HEK293 (cell line): ENCODE measurements around the gene DDX31.

Experiments
- CTCF ChIA-PET: fragments of 350-600 bp; formaldehyde crosslinking; extraction: SDS; loops from one replicate; lab custom pipeline; 2021; ENCODE audit warnings: antibody characterized with exemption; lab: Yijun Ruan, JAX
- POLR2A ChIA-PET: fragments of 300-600 bp; formaldehyde crosslinking; extraction: SDS; loops from one replicate; lab custom pipeline; 2020; ENCODE audit warnings: antibody characterized with exemption, inconsistent platforms; lab: Yijun Ruan, JAX
- H3K27ac ChIP-seq: fragments of 200-500 bp; sonication (Bioruptor generic); 2 replicates; pipeline ENCODE4 v1.5.1; 2014; ENCODE audit warnings: low read depth, low read length, control low read depth, inconsistent platforms; ENCODE audit errors: extremely low read depth
- H3K36me3 ChIP-seq, 2 experiments: fragments of 200-500 bp in 1 of 2; sonication (Bioruptor generic) in 1 of 2; 1 replicate in 1 of 2; 2 replicates in 1 of 2; pipeline ENCODE4 v1.5.1; 2014 to 2017; ENCODE audit warnings: inconsistent platforms in 2 of 2, low read length in 2 of 2; ENCODE audit not compliant: control insufficient read depth in 2 of 2, insufficient read depth in 1 of 2
- H3K4me1 ChIP-seq: fragments of 200-500 bp; sonication (Bioruptor generic); 2 replicates; pipeline ENCODE4 v1.5.1; 2014; ENCODE audit warnings: mild to moderate bottlenecking, low read length, inconsistent platforms; ENCODE audit not compliant: control insufficient read depth, insufficient read depth
- H3K4me3 ChIP-seq: 2 replicates; pipeline ENCODE4 v1.5.1; 2011; ENCODE audit warnings: low read depth, mild to moderate bottlenecking, control low read depth, low read length, moderate library complexity
- H3K9me3 ChIP-seq: fragments of 200-500 bp; sonication (Bioruptor generic); 2 replicates; pipeline ENCODE4 v1.5.1; 2014; ENCODE audit warnings: low read depth, low read length, inconsistent platforms; ENCODE audit not compliant: control insufficient read depth, insufficient read depth
- KLF8 ChIP-seq: fragments of 450-650 bp; formaldehyde crosslinking; IDR thresholded peaks from 2 replicates; pipeline ENCODE4 v1.5.1; 2016; ENCODE audit warnings: missing biosample characterization, missing genetic modification characterization
- PRDM6 ChIP-seq: fragments of 450-650 bp; formaldehyde crosslinking; IDR thresholded peaks from 2 replicates; pipeline ENCODE4 v1.5.1; 2017; ENCODE audit warnings: missing biosample characterization, missing genetic modification characterization
- SP3 ChIP-seq: fragments of 450-650 bp; formaldehyde crosslinking; IDR thresholded peaks from 2 replicates; pipeline ENCODE4 v1.5.1; 2016; ENCODE audit warnings: missing biosample characterization, missing genetic modification characterization
- TCF7L2 ChIP-seq: IDR thresholded peaks from 2 replicates; pipeline ENCODE4 v1.6.1; 2011; ENCODE audit warnings: low read depth, mild to moderate bottlenecking, inconsistent platforms, low read length, moderate library complexity, borderline replicate concordance
- TRIM28 ChIP-seq: IDR thresholded peaks from 2 replicates; pipeline ENCODE4 v1.6.1; 2011; ENCODE audit warnings: low read length, control low read depth, borderline replicate concordance
- WT1 ChIP-seq: fragments of 450-650 bp; formaldehyde crosslinking; IDR thresholded peaks from 2 replicates; pipeline ENCODE4 v1.5.1; 2016; ENCODE audit warnings: missing biosample characterization, missing genetic modification characterization
- ZBTB26 ChIP-seq: fragments of 450-650 bp; formaldehyde crosslinking; optimal IDR thresholded peaks from 2 replicates; pipeline ENCODE3; 2016; ENCODE audit warnings: missing biosample characterization, mild to moderate bottlenecking, missing genetic modification characterization
- ZNF214 ChIP-seq: fragments of 450-650 bp; formaldehyde crosslinking; IDR thresholded peaks from 2 replicates; pipeline ENCODE4 v1.5.1; 2017; ENCODE audit warnings: missing biosample characterization, mild to moderate bottlenecking, missing genetic modification characterization, borderline replicate concordance
- ZNF404 ChIP-seq: fragments of 450-650 bp; formaldehyde crosslinking; IDR thresholded peaks from 2 replicates; pipeline ENCODE4 v1.5.1; 2017; ENCODE audit warnings: missing biosample characterization, missing genetic modification characterization
- ZNF549 ChIP-seq: fragments of 450-650 bp; IDR thresholded peaks from 2 replicates; pipeline ENCODE4 v1.5.1; 2018; ENCODE audit warnings: missing biosample characterization, missing genetic modification characterization, mild to moderate bottlenecking, inconsistent platforms, moderate library complexity
- ZNF621 ChIP-seq: fragments of 450-650 bp; formaldehyde crosslinking; IDR thresholded peaks from 2 replicates; pipeline ENCODE4 v1.5.1; 2017; ENCODE audit warnings: missing biosample characterization, missing genetic modification characterization
- ZNF645 ChIP-seq: fragments of 450-650 bp; formaldehyde crosslinking; IDR thresholded peaks from 2 replicates; pipeline ENCODE4; 2016; ENCODE audit warnings: missing biosample characterization, missing genetic modification characterization
- ZNF660 ChIP-seq: fragments of 450-650 bp; IDR thresholded peaks from 2 replicates; pipeline ENCODE4 v1.5.1; 2018; ENCODE audit warnings: missing biosample characterization, mild to moderate bottlenecking, missing genetic modification characterization
- ZNF692 ChIP-seq: fragments of 450-650 bp; formaldehyde crosslinking; IDR thresholded peaks from 2 replicates; pipeline ENCODE4 v1.5.1; 2016; ENCODE audit warnings: missing biosample characterization, missing genetic modification characterization
- ZNF837 ChIP-seq: fragments of 450-650 bp; formaldehyde crosslinking; IDR thresholded peaks from 2 replicates; pipeline ENCODE4 v1.5.1; 2016; ENCODE audit warnings: missing biosample characterization, missing genetic modification characterization
- ZSCAN30 ChIP-seq: fragments of 450-650 bp; IDR thresholded peaks from 2 replicates; pipeline ENCODE4 v1.5.1; 2018; ENCODE audit warnings: missing biosample characterization, mild to moderate bottlenecking, missing genetic modification characterization, moderate library complexity
- TF ChIP-seq, protein P1 (sequence below): IDR thresholded peaks from 2 replicates; pipeline ENCODE4 v1.6.1; 2011; ENCODE audit warnings: mild to moderate bottlenecking, low read depth, low read length, borderline replicate concordance
- TF ChIP-seq, protein P2 (sequence below): fragments of 450-650 bp; formaldehyde crosslinking; IDR thresholded peaks from 2 replicates; pipeline ENCODE4 v1.5.1; 2016; ENCODE audit warnings: missing biosample characterization, missing genetic modification characterization
- TF ChIP-seq, protein P3 (sequence below): sonication (generic); formaldehyde crosslinking; IDR thresholded peaks from 2 replicates; pipeline ENCODE4 v1.8.1; 2022; ENCODE audit warnings: mild to moderate bottlenecking, moderate library complexity, missing genetic modification reagents
- TF ChIP-seq, protein P4 (sequence below): fragments of 450-650 bp; formaldehyde crosslinking; IDR thresholded peaks from 2 replicates; pipeline ENCODE4 v1.5.1; 2017; ENCODE audit warnings: missing biosample characterization, missing genetic modification characterization

DDX31 gene

DNA sequence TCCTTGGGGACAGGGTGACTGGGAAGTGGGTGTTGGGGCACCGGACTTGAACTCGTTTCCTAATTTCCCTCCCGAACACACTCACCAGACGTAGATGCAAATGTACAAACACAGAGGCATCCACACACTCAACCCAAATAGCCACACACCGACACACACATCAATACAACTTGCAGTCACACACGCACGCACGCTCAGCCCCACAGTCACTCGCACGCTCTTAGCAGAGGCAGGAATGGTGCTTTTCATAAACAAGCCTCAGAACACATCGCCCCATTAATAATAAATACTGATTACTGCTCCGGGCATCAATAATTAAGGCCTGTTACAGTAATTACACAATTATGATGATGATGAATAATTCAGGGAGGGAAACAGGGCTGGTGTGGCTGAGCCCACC lies 81.7 kb downstream of the DDX31 start:
- ChIA-PET POLR2A (no interaction called here), CTCF (interaction anchor here (0.8 kb wide), 1 partner anchor 175 kb away, joined by 5 read pairs; no protein-coding TSS in a partner anchor)
- Histone ChIP-seq H3K4me3 (no peak overlapping the region), H3K4me1 (no peaks in the 10 kb centered on the region), H3K9me3 (no peaks in the 10 kb centered on the region), H3K36me3 (no peaks in the 10 kb centered on the region), H3K27ac (no peak overlapping the region)
- TF ChIP-seq KLF8 (tag by site-specific recombination) (no peak), ZNF621 (no peak), TRIM28 (no peak), ZNF837 (tag by site-specific recombination) (no peak), ZSCAN30 (tag by site-specific recombination) (no peak), SP3 (tag by site-specific recombination) (no peak), ZNF214 (no peak), ZBTB26 (tag by site-specific recombination) (no peak), ZNF549 (tag by site-specific recombination) (no peak)
- TF ChIP-seq, protein P1, sequence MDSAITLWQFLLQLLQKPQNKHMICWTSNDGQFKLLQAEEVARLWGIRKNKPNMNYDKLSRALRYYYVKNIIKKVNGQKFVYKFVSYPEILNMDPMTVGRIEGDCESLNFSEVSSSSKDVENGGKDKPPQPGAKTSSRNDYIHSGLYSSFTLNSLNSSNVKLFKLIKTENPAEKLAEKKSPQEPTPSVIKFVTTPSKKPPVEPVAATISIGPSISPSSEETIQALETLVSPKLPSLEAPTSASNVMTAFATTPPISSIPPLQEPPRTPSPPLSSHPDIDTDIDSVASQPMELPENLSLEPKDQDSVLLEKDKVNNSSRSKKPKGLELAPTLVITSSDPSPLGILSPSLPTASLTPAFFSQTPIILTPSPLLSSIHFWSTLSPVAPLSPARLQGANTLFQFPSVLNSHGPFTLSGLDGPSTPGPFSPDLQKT: no peak
- TF ChIP-seq, protein P2, sequence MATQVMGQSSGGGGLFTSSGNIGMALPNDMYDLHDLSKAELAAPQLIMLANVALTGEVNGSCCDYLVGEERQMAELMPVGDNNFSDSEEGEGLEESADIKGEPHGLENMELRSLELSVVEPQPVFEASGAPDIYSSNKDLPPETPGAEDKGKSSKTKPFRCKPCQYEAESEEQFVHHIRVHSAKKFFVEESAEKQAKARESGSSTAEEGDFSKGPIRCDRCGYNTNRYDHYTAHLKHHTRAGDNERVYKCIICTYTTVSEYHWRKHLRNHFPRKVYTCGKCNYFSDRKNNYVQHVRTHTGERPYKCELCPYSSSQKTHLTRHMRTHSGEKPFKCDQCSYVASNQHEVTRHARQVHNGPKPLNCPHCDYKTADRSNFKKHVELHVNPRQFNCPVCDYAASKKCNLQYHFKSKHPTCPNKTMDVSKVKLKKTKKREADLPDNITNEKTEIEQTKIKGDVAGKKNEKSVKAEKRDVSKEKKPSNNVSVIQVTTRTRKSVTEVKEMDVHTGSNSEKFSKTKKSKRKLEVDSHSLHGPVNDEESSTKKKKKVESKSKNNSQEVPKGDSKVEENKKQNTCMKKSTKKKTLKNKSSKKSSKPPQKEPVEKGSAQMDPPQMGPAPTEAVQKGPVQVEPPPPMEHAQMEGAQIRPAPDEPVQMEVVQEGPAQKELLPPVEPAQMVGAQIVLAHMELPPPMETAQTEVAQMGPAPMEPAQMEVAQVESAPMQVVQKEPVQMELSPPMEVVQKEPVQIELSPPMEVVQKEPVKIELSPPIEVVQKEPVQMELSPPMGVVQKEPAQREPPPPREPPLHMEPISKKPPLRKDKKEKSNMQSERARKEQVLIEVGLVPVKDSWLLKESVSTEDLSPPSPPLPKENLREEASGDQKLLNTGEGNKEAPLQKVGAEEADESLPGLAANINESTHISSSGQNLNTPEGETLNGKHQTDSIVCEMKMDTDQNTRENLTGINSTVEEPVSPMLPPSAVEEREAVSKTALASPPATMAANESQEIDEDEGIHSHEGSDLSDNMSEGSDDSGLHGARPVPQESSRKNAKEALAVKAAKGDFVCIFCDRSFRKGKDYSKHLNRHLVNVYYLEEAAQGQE (tag by site-specific recombination): no peak

- POLR2A ChIA-PET: no interaction called here
- CTCF ChIA-PET: interaction anchor here (0.8 kb wide), 1 partner anchor 175 kb away, joined by 5 read pairs; no protein-coding TSS in a partner anchor
- no peaks in the 10 kb centered on the region for H3K4me1 ChIP-seq
- H3K4me3 ChIP-seq: no peak overlapping the region
- no peaks in the 10 kb centered on the region for H3K36me3 ChIP-seq
- H3K27ac ChIP-seq: no peak overlapping the region
- H3K9me3 ChIP-seq: no peaks in the 10 kb centered on the region
- TF ChIP-seq WT1 (no peak), ZNF404 (no peak), TCF7L2 (no peak), ZNF660 (tag by site-specific recombination) (no peak), ZNF692 (tag by site-specific recombination) (no peak), ZSCAN30 (tag by site-specific recombination) (no peak), ZNF645 (tag by site-specific recombination) (no peak), PRDM6 (tag by site-specific recombination) (no peak)
- TF ChIP-seq, protein P3, sequence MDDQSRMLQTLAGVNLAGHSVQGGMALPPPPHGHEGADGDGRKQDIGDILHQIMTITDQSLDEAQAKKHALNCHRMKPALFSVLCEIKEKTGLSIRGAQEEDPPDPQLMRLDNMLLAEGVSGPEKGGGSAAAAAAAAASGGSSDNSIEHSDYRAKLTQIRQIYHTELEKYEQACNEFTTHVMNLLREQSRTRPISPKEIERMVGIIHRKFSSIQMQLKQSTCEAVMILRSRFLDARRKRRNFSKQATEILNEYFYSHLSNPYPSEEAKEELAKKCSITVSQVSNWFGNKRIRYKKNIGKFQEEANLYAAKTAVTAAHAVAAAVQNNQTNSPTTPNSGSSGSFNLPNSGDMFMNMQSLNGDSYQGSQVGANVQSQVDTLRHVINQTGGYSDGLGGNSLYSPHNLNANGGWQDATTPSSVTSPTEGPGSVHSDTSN (CRISPR knock-in tag): no peak
- TF ChIP-seq, protein P4, sequence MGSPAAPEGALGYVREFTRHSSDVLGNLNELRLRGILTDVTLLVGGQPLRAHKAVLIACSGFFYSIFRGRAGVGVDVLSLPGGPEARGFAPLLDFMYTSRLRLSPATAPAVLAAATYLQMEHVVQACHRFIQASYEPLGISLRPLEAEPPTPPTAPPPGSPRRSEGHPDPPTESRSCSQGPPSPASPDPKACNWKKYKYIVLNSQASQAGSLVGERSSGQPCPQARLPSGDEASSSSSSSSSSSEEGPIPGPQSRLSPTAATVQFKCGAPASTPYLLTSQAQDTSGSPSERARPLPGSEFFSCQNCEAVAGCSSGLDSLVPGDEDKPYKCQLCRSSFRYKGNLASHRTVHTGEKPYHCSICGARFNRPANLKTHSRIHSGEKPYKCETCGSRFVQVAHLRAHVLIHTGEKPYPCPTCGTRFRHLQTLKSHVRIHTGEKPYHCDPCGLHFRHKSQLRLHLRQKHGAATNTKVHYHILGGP (tag by site-specific recombination): no peak
These were observed 82.2 kb downstream of the DDX31 start for GRCh38 chr9:132587592-132587955.
